GM18498 (cell line): ENCODE measurements around the gene LIME1.

Experiments
- ATAC-seq: cut with Tn5 transposase; IDR thresholded peaks from one replicate; pipeline ENCODE4 v1.9.1; 2021; ENCODE audit warnings: mild to moderate bottlenecking, moderate library complexity; ENCODE audit not compliant: unreplicated experiment

Gene LIME1, protein sequence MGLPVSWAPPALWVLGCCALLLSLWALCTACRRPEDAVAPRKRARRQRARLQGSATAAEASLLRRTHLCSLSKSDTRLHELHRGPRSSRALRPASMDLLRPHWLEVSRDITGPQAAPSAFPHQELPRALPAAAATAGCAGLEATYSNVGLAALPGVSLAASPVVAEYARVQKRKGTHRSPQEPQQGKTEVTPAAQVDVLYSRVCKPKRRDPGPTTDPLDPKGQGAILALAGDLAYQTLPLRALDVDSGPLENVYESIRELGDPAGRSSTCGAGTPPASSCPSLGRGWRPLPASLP

DNA sequence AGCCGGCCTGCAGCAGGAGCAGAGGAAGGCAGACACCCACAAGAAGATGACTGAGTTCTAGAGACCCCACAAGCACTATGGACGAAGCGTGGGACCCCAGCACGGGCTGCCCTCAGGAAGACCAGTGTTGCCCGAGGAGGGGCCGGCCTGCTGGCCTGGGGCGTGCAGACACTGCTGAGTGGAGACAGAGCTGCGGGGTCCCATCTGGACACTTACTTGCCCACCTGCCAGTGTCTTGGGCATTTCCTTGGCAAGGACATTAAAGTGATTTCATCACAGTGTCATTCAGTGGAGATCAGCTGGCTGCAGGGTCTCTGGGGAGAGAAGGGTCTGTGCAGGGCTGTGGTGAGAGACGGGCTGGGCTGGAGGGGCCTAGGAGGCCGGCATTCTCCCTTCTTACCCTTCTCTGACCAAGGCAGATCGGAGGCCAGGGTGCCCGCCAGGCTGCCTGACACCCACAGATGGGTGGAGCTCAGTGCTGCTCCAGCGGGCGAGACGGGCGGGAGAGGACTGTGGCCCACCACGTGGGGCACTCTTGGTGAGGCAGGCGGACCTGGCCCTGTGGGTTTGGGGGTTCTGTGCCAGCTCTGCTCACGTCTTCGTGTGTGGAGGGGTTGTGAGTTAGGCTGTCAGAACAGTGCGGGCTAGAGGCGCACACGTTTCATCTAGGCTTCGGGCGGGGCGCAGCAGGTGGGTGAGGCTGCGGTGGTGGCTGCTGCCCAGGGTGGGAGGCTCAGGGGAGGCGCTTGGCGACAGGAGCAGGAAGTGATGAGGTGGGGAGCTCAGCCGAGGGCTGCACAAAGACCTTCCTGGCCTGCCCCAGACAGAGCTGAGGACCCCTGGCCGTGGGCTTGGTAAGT is at the start of gene LIME1:
Gene LIME1, plus strand, starts transcription at position 806 of the 860 bp plus-strand sequence. CDS start 886 bp downstream, outside the sequence.
- peak; percentile 20 for ATAC-seq

DNA sequence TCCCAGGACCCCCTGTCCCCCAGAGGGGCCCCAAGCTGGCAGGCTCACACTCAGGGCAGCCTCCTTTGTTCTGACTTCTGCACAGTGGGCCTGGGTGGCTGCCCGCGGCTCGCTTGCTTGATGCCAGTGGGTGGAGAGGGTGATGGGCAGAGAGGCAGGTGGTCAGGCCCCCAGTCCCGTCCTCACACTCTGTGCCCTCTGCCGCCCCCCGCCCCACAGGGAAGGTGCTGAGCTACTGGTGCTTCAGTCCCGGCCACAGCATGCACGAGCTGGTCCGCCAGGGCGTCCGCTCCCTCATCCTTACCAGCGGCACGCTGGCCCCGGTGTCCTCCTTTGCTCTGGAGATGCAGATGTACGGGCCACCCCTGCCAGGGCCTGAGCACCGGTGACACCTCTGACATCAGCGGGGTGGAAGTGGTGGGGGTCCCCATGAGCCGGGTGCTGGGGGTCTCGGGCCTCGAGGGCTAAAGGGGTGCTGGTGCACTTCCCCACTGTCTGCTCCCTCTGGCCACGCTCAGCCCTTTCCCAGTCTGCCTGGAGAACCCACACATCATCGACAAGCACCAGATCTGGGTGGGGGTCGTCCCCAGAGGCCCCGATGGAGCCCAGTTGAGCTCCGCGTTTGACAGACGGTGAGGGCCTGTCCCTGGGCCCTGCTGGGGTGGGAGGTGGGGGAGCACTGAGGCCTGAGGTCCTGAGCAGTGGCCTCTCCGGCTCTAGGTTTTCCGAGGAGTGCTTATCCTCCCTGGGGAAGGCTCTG is 48.9 kb upstream of the LIME1 start:
- no peak for ATAC-seq

- ATAC-seq: no peak
Measured at GRCh38 chr20:63688228-63689045, 48.0 kb upstream of the LIME1 start.

- no peak for ATAC-seq
Measured at GRCh38 chr20:63689046-63690002, 47.1 kb upstream of the LIME1 start.

GRCh38 chr20:63690003-63690897 is 46.2 kb upstream of the LIME1 start:
- ATAC-seq: no peak

DNA sequence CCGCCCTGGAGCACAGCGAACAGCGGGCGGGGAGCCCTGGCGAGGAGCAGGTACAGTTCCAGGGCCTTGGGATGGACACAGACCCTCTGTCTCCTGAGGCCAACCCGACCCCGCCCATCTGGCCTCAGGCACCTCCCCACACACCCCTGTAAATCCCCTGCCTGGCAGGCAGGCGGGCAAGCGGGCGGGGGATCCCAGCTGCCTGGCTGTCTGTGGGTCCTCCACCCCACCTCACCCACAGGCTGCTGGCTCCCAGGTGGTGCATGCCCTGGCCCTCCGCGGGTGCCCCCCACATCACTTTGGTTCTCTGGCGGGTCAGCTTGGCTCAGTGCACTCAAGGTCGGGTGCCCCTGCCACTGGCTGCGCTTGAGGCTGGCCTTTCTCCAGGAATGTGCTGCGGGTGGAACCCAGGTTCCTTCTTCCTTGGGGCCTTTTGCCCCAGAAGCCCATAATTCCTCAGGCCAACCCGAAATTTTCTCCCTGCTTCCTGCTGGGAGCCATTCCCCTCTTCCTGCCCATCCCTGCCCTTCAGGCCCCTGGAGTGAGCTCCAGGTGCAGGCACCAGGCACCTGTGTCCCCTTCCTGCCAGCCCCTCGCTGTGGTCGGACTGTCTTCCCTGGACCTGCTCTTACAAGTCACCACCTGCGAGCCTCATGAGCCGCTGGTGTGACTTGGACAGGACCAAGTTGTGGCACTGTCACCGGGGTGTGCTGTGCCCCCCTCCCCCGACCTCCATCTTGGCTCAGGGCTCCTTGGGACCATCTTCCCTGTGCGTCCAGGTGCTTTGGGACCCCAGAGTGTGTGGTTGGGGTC is 45.4 kb upstream of the LIME1 start:
- ATAC-seq: no peak

DNA sequence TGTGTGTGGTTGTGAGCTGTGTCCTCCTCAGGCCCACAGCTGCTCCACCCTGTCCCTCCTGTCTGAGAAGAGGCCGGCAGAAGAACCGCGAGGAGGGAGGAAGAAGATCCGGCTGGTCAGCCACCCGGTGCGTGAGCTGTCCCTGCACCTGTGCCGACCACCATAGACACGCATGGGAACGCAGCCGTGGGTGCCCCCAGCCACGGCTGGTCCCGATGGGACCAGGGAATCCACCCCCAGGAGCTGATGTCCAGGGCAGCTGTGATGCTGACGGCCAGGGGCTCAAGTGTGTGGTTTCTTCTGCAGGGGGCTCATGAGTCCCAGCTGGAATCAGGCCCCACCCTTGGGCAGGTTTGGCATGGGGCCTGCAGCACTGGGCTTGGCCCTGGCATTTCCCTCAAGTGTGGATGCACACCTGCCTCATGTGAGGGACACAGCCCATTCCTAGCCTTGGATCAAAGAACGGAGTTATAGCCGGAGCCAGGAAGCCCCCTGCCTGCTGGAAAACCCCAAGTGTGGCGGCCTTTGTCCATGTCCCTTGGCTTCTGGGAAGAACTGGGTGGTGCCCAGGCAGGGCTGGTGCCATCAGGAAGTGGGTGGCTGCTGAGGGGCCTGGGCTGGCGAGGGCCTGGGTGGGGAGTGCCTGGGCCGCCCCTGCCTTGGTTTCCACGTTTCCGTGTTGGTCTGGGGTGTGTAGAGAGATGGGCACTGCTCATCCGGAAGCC is 44.6 kb upstream of the LIME1 start:
- no peak for ATAC-seq

DNA sequence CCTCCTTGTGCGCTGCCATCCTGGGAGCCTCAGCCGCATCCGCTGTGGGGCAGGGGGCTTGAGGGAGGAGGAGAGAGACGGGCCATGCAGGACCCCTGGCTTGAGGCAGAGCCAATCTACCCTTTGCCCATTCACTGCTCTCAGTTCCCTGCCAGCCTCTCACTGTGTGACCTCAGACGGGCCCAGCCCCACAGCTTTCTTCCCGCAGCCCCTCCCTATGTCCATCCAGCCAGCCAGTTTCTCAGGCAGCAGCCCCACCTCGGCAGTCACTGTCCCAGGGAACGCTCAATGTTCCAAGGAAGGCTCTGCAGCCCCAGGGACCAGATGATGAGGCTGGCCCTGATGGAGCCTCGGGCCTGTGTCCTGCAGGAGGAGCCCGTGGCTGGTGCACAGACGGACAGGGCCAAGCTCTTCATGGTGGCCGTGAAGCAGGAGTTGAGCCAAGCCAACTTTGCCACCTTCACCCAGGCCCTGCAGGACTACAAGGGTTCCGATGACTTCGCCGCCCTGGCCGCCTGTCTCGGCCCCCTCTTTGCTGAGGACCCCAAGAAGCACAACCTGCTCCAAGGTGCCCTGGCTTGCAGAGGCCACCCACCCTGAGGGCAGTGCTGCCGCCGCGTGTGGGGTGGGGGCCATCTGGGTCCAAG is 43.9 kb upstream of the LIME1 start:
- no peak for ATAC-seq

- no peak for ATAC-seq
Measured at GRCh38 chr20:63693083-63693732, 43.3 kb upstream of the LIME1 start.

GRCh38 chr20:63693733-63694583 is 42.5 kb upstream of the LIME1 start:
- no peak for ATAC-seq

GRCh38 chr20:63694584-63695423 is 41.7 kb upstream of the LIME1 start:
- no peak for ATAC-seq

DNA sequence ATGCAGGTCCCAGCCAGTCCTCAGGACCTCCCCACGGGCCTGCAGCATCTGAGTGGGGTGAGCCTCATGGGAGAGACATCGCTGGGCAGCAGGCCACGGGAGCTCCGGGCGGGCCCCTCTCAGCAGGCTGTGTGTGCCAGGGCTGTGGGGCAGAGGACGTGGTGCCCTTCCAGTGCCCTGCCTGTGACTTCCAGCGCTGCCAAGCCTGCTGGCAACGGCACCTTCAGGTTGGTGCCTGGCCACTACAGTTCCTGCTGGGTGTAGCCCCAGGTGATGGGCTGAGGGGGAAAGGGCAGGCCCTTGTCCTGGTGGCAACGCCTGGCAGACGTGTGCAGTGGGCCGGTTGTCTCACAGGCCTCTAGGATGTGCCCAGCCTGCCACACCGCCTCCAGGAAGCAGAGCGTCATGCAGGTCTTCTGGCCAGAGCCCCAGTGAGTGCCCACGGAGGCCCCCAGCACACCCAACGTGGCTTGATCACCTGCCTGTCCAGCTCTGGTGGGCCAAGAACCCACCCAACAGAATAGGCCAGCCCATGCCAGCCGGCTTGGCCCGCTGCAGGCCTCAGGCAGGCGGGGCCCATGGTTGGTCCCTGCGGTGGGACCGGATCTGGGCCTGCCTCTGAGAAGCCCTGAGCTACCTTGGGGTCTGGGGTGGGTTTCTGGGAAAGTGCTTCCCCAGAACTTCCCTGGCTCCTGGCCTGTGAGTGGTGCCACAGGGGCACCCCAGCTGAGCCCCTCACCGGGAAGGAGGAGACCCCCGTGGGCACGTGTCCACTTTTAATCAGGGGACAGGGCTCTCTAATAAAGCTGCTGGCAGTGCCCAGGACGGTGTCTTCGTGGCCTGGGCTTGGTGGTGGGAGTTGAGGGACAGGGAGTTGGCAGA is 40.8 kb upstream of the LIME1 start:
- no peak for ATAC-seq

DNA sequence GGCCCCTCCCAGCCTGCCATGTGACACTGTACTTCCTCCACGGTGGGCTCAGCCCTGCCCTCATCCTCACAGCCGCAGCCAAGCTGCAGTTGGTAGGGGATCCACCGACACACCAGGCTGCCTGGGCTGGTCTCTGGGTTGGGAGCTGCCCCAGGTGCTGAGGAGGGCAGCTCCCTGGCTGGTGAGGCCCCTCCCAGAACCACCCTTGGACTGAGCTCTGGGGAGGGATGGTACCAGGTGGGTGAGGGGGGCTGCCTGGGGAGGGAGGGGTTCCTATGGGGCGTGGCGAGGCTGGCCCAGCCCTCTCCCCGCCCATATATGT is 40.2 kb upstream of the LIME1 start:
- ATAC-seq: no peak
